Liver (tissue), 9 donors: ENCODE results near the gene CYP2W1. TPM values are rescaled to one million over a fixed set of nuclear protein-coding genes. Genes with fewer than 3 reads are reported as not detected.

Experiments used
- DNase-seq: peaks from one replicate; pipeline ENCODE4 v3.0.0-alpha.2; 2017; ENCODE audit warnings: low spot score
- H3K27ac ChIP-seq, 2 donors: one replicate each; pipeline ENCODE4 v1.7.0; 2013; ENCODE audit warnings: inconsistent platforms in 2 of 2, low read length in 2 of 2, control low read depth in 1 of 2, low read depth in 1 of 2, mild to moderate bottlenecking in 1 of 2
- H3K27me3 ChIP-seq, 4 donors: one replicate each; pipeline versions ENCODE4 v1.6.1 to v1.7.0; 2013; ENCODE audit warnings: low read length in 3 of 4, inconsistent platforms in 1 of 4, mild to moderate bottlenecking in 1 of 4, moderate library complexity in 1 of 4; ENCODE audit not compliant: control insufficient read depth in 4 of 4, insufficient read depth in 4 of 4
- H3K36me3 ChIP-seq, 4 donors: one replicate each; pipeline versions ENCODE4 v1.6.1 to v1.7.0; 2013; ENCODE audit warnings: low read length in 3 of 4, mild to moderate bottlenecking in 3 of 4, low read depth in 1 of 4, moderate library complexity in 1 of 4; ENCODE audit not compliant: control insufficient read depth in 4 of 4, insufficient read depth in 3 of 4
- H3K4me1 ChIP-seq, 4 donors: one replicate each; pipeline versions ENCODE4 v1.6.1 to v1.7.0; 2013; ENCODE audit warnings: low read length in 3 of 4, mild to moderate bottlenecking in 3 of 4, moderate library complexity in 1 of 4; ENCODE audit not compliant: control insufficient read depth in 4 of 4, insufficient read depth in 4 of 4
- H3K4me3 ChIP-seq, 3 donors: one replicate each; pipeline versions ENCODE4 v1.6.1 to v1.7.0; 2013; ENCODE audit warnings: low read length in 3 of 3, control low read depth in 1 of 3, low read depth in 1 of 3, mild to moderate bottlenecking in 1 of 3
- H3K9ac ChIP-seq, 2 donors: one replicate each; pipeline ENCODE4 v1.7.0; 2013; ENCODE audit warnings: low read length in 2 of 2, mild to moderate bottlenecking in 2 of 2, moderate library complexity in 2 of 2, control low read depth in 1 of 2, low read depth in 1 of 2
- H3K9me3 ChIP-seq, 4 donors: one replicate each; pipeline versions ENCODE4 v1.6.1 to v1.7.0; 2013; ENCODE audit warnings: low read length in 3 of 4; ENCODE audit not compliant: control insufficient read depth in 4 of 4
- ATF3 ChIP-seq: IDR thresholded peaks from 2 replicates; pipeline ENCODE4 v1.6.1; 2016; ENCODE audit warnings: antibody characterized with exemption
- CTCF ChIP-seq: fragments of 150-350 bp; IDR thresholded peaks from 2 replicates; pipeline ENCODE4 v1.5.1; 2017; ENCODE audit warnings: improper control_type of control experiment, low read depth, low read length; ENCODE audit not compliant: missing input control
- EGR1 ChIP-seq, 2 donors: IDR thresholded peaks; 2 replicates each; pipeline ENCODE4 v1.6.1; 2016 to 2018; ENCODE audit warnings: antibody characterized with exemption in 2 of 2, low read depth in 2 of 2
- FOXA1 ChIP-seq: IDR thresholded peaks from 2 replicates; pipeline ENCODE4 v1.6.1; 2016; ENCODE audit warnings: antibody characterized with exemption
- FOXA2 ChIP-seq: IDR thresholded peaks from 2 replicates; pipeline ENCODE4 v1.6.1; 2016; ENCODE audit warnings: antibody characterized with exemption
- GABPA ChIP-seq, 2 donors: IDR thresholded peaks in 1 of 2; conservative IDR thresholded peaks in 1 of 2; 2 replicates each; pipeline ENCODE4 v1.6.1; 2016; ENCODE audit warnings: antibody characterized with exemption in 2 of 2, mild to moderate bottlenecking in 1 of 2, moderate library complexity in 1 of 2
- HNF4A ChIP-seq, 2 donors: conservative IDR thresholded peaks; 2 replicates each; pipeline ENCODE4 v1.6.1; 2016; ENCODE audit warnings: antibody characterized with exemption in 2 of 2, mild to moderate bottlenecking in 2 of 2
- JUND ChIP-seq, 2 donors: IDR thresholded peaks; 2 replicates each; pipeline ENCODE4 v1.6.1; 2016; ENCODE audit warnings: antibody characterized with exemption in 2 of 2
- MAX ChIP-seq: IDR thresholded peaks from 2 replicates; pipeline ENCODE4 v1.6.1; 2016; ENCODE audit warnings: antibody characterized with exemption
- NR2F2 ChIP-seq: IDR thresholded peaks from 2 replicates; pipeline ENCODE4 v1.6.1; 2016; ENCODE audit warnings: antibody characterized with exemption
- RAD21 ChIP-seq, 2 donors: IDR thresholded peaks; 2 replicates each; pipeline ENCODE4 v1.6.1; 2016; ENCODE audit warnings: antibody characterized with exemption in 2 of 2, mild to moderate bottlenecking in 2 of 2
- REST ChIP-seq: IDR thresholded peaks from 2 replicates; pipeline ENCODE4 v1.6.1; 2016; ENCODE audit warnings: antibody characterized with exemption, mild to moderate bottlenecking
- RXRA ChIP-seq, 2 donors: IDR thresholded peaks; 2 replicates each; pipeline ENCODE4 v1.6.1; 2017 to 2018; ENCODE audit warnings: antibody characterized with exemption in 2 of 2, mild to moderate bottlenecking in 1 of 2
- SP1 ChIP-seq: IDR thresholded peaks from 2 replicates; pipeline ENCODE4 v1.6.1; 2018; ENCODE audit warnings: antibody characterized with exemption, mild to moderate bottlenecking
- TAF1 ChIP-seq: conservative IDR thresholded peaks from 2 replicates; pipeline ENCODE4 v1.6.1; 2016; ENCODE audit warnings: antibody characterized with exemption, mild to moderate bottlenecking
- YY1 ChIP-seq: IDR thresholded peaks from 2 replicates; pipeline ENCODE4 v1.6.1; 2016; ENCODE audit warnings: antibody characterized with exemption, mild to moderate bottlenecking
- ZBTB33 ChIP-seq: IDR thresholded peaks from 2 replicates; pipeline ENCODE4 v1.6.1; 2016; ENCODE audit warnings: antibody characterized with exemption
- WGBS: extraction: QIAGEN DNeasy Blood & Tissue Kit; methylation state at CpG from one replicate; pipeline ENCODE4 v1.1.7; 2013; 5-methylcytosine and 5-hydroxymethylcytosine counted together
- polyA plus RNA-seq, 2 donors: library from polyadenylated mRNA; stranded (reverse) in 1 of 2; unstranded in 1 of 2; fragments of 200-250 nt in 1 of 2; fragments of >200 nt in 1 of 2; fragmentation: Nextera tagmentation in 1 of 2; extraction: Ambion mirVana in 1 of 2; gene quantifications; one replicate each; pipeline versions ENCODE4 v1.2.1 to v1.2.3, GENCODE V29; 2013 to 2015
- total RNA-seq, 2 donors: library from RNA; depleted of rRNA; stranded (reverse); fragments of >200 nt; gene quantifications; one replicate each; pipeline ENCODE4 v1.2.3, GENCODE V29; 2014
- donor health status: healthy.
- donor health status: healthy.
- donor health status: healthy.
- donor health status: healthy.
- donor health status: healthy.

Gene CYP2W1
- total and polyA plus RNA-seq, 4 donors, result 0.28 TPM; not detected in 3

GRCh38 chr7:1007901-1008300 lies 24.9 kb downstream of the CYP2W1 start:
- Histone ChIP-seq H3K4me3 (no peak overlapping the region), H3K27ac (no peak overlapping the region), H3K9me3 (no peaks in the 10 kb centered on the region), H3K27me3 (no peaks in the 10 kb centered on the region), H3K4me1 (peaks cover 6 to 13% (median 12%) of the 10 kb centered on the region in 4 donors), H3K36me3 (peaks cover 0 to 6% (median 2%) of the 10 kb centered on the region in 4 donors), H3K9ac (no peak overlapping the region)
- WGBS, result 87% methylated on average over 15 of the region's 15 CpGs
- TF ChIP-seq FOXA1, result no peak
- no peak for TF ChIP-seq ATF3
- TF ChIP-seq REST, result no peak
- no peak for TF ChIP-seq TAF1
- no peak for TF ChIP-seq RAD21 (IDR thresholded peaks at IDR 0.05)
- TF ChIP-seq HNF4A (conservative IDR thresholded peaks at IDR 0.05), result no peak
- no peak for TF ChIP-seq GABPA (IDR thresholded peaks at IDR 0.05 in 1 of 2, conservative IDR thresholded peaks at IDR 0.05 in 1 of 2)
- no peak for TF ChIP-seq RXRA (IDR thresholded peaks at IDR 0.05)
- no peak for TF ChIP-seq JUND (IDR thresholded peaks at IDR 0.05)
- TF ChIP-seq FOXA2, result no peak
- TF ChIP-seq ZBTB33, result no peak
- TF ChIP-seq EGR1 (IDR thresholded peaks at IDR 0.05; ENCODE audit: low read depth in 2 of 2), result no peak
- TF ChIP-seq YY1, result no peak
- TF ChIP-seq NR2F2, result no peak
- no peak for TF ChIP-seq MAX
- DNase-seq, result no peak

- Histone ChIP-seq H3K4me3 (no peak overlapping the region), H3K4me1 (peaks cover 6 to 13% (median 12%) of the 10 kb centered on the region in 4 donors), H3K27me3 (no peaks in the 10 kb centered on the region), H3K9me3 (no peaks in the 10 kb centered on the region), H3K36me3 (peaks cover 0 to 6% (median 2%) of the 10 kb centered on the region in 4 donors), H3K9ac (no peak overlapping the region), H3K27ac (no peak overlapping the region)
- WGBS, result 96% methylated on average over 37 of the region's 37 CpGs
- TF ChIP-seq SP1, result no peak
- TF ChIP-seq REST, result no peak
- no peak for TF ChIP-seq TAF1
- no peak for TF ChIP-seq RAD21 (IDR thresholded peaks at IDR 0.05)
- TF ChIP-seq CTCF, result no peak
- TF ChIP-seq ATF3, result no peak
- TF ChIP-seq JUND (IDR thresholded peaks at IDR 0.05), result no peak
- no peak for TF ChIP-seq YY1
- no peak for TF ChIP-seq ZBTB33
- TF ChIP-seq RXRA (IDR thresholded peaks at IDR 0.05), result no peak
- no peak for TF ChIP-seq HNF4A (conservative IDR thresholded peaks at IDR 0.05)
- no peak for DNase-seq
Measured at GRCh38 chr7:1008733-1009363, 25.9 kb downstream of the CYP2W1 start.
